BLaER1 treated with 17β-estradiol and CSF1 and Interleukin-3, amounts not matched to agents 10 nM and 100 nM (cell line): ENCODE measurements around the gene FCSK.
"Not testable (repeated sequence)": the region's sequence is repeated elsewhere in the genome, so short reads cannot be mapped to it uniquely, and the experiment has no call there.

ENCODE experiments used
- H3K27ac ChIP-seq, 11 experiments: shearing (Covaris generic); formaldehyde crosslinking; 2 replicates each; pipeline ENCODE4 v1.8.1; 2022
- H3K27me3 ChIP-seq, 11 experiments: shearing (Covaris generic); formaldehyde crosslinking; 2 replicates each; pipeline ENCODE4 v1.8.1; 2022
- H3K36me3 ChIP-seq, 11 experiments: shearing (Covaris generic); formaldehyde crosslinking; 2 replicates each; pipeline ENCODE4 v1.8.1; 2022
- H3K4me1 ChIP-seq, 10 experiments: shearing (Covaris generic); formaldehyde crosslinking; 2 replicates each; pipeline ENCODE4 v1.8.1; 2022
- H3K4me2 ChIP-seq, 11 experiments: shearing (Covaris generic); formaldehyde crosslinking; 2 replicates each; pipeline ENCODE4 v1.8.1; 2022
- H3K4me3 ChIP-seq, 10 experiments: shearing (Covaris generic); formaldehyde crosslinking; 2 replicates each; pipeline ENCODE4 v1.8.1; 2022
- H3K9ac ChIP-seq, 11 experiments: shearing (Covaris generic); formaldehyde crosslinking; 2 replicates each; pipeline ENCODE4 v1.8.1; 2022
- H3K9me3 ChIP-seq, 11 experiments: shearing (Covaris generic); formaldehyde crosslinking; replicated peaks in 1 of 11; 2 replicates each; pipeline ENCODE4 v1.8.1; 2022
- H4K20me1 ChIP-seq, 11 experiments: shearing (Covaris generic); formaldehyde crosslinking; 2 replicates each; pipeline ENCODE4 v1.8.1; 2022
- Cebpa-rat ChIP-seq, 11 experiments: shearing (Covaris generic); IDR thresholded peaks; 2 replicates each; pipeline ENCODE4 v1.8.1; 2022

The FCSK gene

GRCh38 chr16:70511833-70512232 is 57.4 kb downstream of the FCSK start:
- no peaks in the 10 kb centered on the region for H3K27me3 ChIP-seq
- no peak overlapping the region for H3K9ac ChIP-seq
- H3K4me1 ChIP-seq = peaks cover 4 to 7% (median 5%) of the 10 kb centered on the region in 10 experiments; a peak in 16 of 20 replicates
- H3K4me2 ChIP-seq = no peak overlapping the region
- H3K36me3 ChIP-seq = peaks cover 91 to 99% (median 96%) of the 10 kb centered on the region in 11 experiments
- no peak overlapping the region for H3K27ac ChIP-seq
- H3K9me3 ChIP-seq = no peaks in the 10 kb centered on the region
- 0 out of 22 replicates have a peak, but pooled peaks cover 0 to 5% (median 0%) of the 10 kb centered on the region in 11 experiments for H4K20me1 ChIP-seq
- TF ChIP-seq Cebpa-rat (IDR thresholded peaks at IDR 0.05) = no peak
- H3K4me3 ChIP-seq = no peak overlapping the region

GRCh38 chr16:70512456-70512855 is 58.1 kb downstream of the FCSK start:
- Histone ChIP-seq H3K4me2 (no peak overlapping the region), H4K20me1 (0 out of 22 replicates have a peak, but pooled peaks cover 0 to 5% (median 0%) of the 10 kb centered on the region in 11 experiments), H3K9me3 (no peaks in the 10 kb centered on the region), H3K9ac (no peak overlapping the region), H3K27me3 (no peaks in the 10 kb centered on the region), H3K27ac (no peak overlapping the region), H3K4me1 (peaks cover 4 to 7% (median 5%) of the 10 kb centered on the region in 10 experiments; a peak in 16 of 20 replicates), H3K4me3 (no peak overlapping the region), H3K36me3 (peaks cover 91 to 99% (median 97%) of the 10 kb centered on the region in 11 experiments)
- no peak for TF ChIP-seq Cebpa-rat (IDR thresholded peaks at IDR 0.05)

GRCh38 chr16:70520612-70521297 is 66.4 kb downstream of the FCSK start:
- TF ChIP-seq Cebpa-rat (IDR thresholded peaks at IDR 0.05) = peak in 7 of 11 experiments; percentile 16 to 81 (median 57); a peak in 7 of 22 replicates
- H3K27ac ChIP-seq = peak overlapping the region in 9 of 11 experiments; percentile 35 to 100 (median 76); a peak in 18 of 22 replicates
- H3K36me3 ChIP-seq = peaks cover 28 to 40% (median 36%) of the 10 kb centered on the region in 11 experiments
- peak overlapping the region in 3 of 10 experiments; percentile 14 to 41 (median 34); a peak in 4 of 20 replicates for H3K4me3 ChIP-seq
- H4K20me1 ChIP-seq = peaks cover 4 to 15% (median 10%) of the 10 kb centered on the region in 11 experiments; a peak in 18 of 22 replicates
- H3K4me2 ChIP-seq = peak overlapping the region; percentile 68 to 96 (median 87)
- peaks cover 33 to 43% (median 41%) of the 10 kb centered on the region in 10 experiments for H3K4me1 ChIP-seq
- H3K9ac ChIP-seq = peak overlapping the region in 8 of 11 experiments; percentile 33 to 67 (median 57); a peak in 10 of 22 replicates
- no peaks in the 10 kb centered on the region for H3K27me3 ChIP-seq
- H3K9me3 ChIP-seq = no peaks in the 10 kb centered on the region

- Histone ChIP-seq H3K27ac (peak overlapping the region; percentile 84 to 100 (median 96); a peak in 21 of 22 replicates), H3K4me1 (peaks cover 50 to 60% (median 57%) of the 10 kb centered on the region in 10 experiments), H3K4me3 (peak overlapping the region; percentile 72 to 89 (median 82))
Observed at GRCh38 chr16:70522216-70523075, 68.1 kb downstream of the FCSK start.

GRCh38 chr16:70523076-70523742 is 68.8 kb downstream of the FCSK start, which contains the start of gene COG4:
TSS of gene COG4 (minus strand) at chr16:70523554. CDS start at chr16:70523543, 11 bp downstream.
- Histone ChIP-seq H4K20me1 (peaks cover 29 to 40% (median 34%) of the 10 kb centered on the region in 11 experiments; a peak in 21 of 22 replicates), H3K4me2 (peak within 1 kb of the TSS; percentile 79 to 97 (median 94)), H3K27ac (peak within 1 kb of the TSS; percentile 84 to 100 (median 96)), H3K27me3 (no peaks in the 10 kb centered on the region), H3K9ac (peak within 1 kb of the TSS; percentile 86 to 99 (median 96)), H3K4me1 (peaks cover 55 to 68% (median 64%) of the 10 kb centered on the region in 10 experiments), H3K36me3 (peaks cover 26 to 39% (median 34%) of the 10 kb centered on the region in 11 experiments), H3K9me3 (no peaks in the 10 kb centered on the region), H3K4me3 (peak within 1 kb of the TSS; percentile 72 to 89 (median 82))
- no peak for TF ChIP-seq Cebpa-rat (IDR thresholded peaks at IDR 0.05)

More at GRCh38 chr16:70522216-70523075, 68.1 kb downstream of the FCSK start:
- Histone ChIP-seq H3K27me3 (no peaks in the 10 kb centered on the region), H3K4me2 (peak overlapping the region; percentile 78 to 96 (median 87)), H3K9me3 (no peaks in the 10 kb centered on the region), H3K36me3 (peaks cover 26 to 39% (median 34%) of the 10 kb centered on the region in 11 experiments), H4K20me1 (peaks cover 21 to 32% (median 26%) of the 10 kb centered on the region in 11 experiments; a peak in 20 of 22 replicates), H3K9ac (peak overlapping the region; percentile 86 to 99 (median 96))
- TF ChIP-seq Cebpa-rat (IDR thresholded peaks at IDR 0.05) = peak in 2 of 11 experiments; percentile 19 to 66; a peak in 1 of 22 replicates

GRCh38 chr16:70523743-70524398 is 69.5 kb downstream of the FCSK start, which contains the start of gene SF3B3:
TSS of gene SF3B3 (plus strand) at chr16:70523816. CDS start at chr16:70526657, 2,841 bp downstream.
- H3K27me3 ChIP-seq = no peaks in the 10 kb centered on the region
- H4K20me1 ChIP-seq = peaks cover 35 to 46% (median 41%) of the 10 kb centered on the region in 11 experiments; a peak in 21 of 22 replicates
- H3K4me2 ChIP-seq = peak within 1 kb of the TSS; percentile 79 to 97 (median 94)
- no peaks in the 10 kb centered on the region for H3K9me3 ChIP-seq
- H3K4me1 ChIP-seq = peaks cover 61 to 74% (median 71%) of the 10 kb centered on the region in 10 experiments
- TF ChIP-seq Cebpa-rat (IDR thresholded peaks at IDR 0.05) = no peak
- H3K36me3 ChIP-seq = peaks cover 29 to 42% (median 36%) of the 10 kb centered on the region in 11 experiments
- peak within 1 kb of the TSS; percentile 86 to 99 (median 96) for H3K9ac ChIP-seq
- H3K27ac ChIP-seq = peak within 1 kb of the TSS; percentile 84 to 100 (median 96)
- H3K4me3 ChIP-seq = peak within 1 kb of the TSS; percentile 72 to 89 (median 82)

GRCh38 chr16:70524399-70524825 is 70.0 kb downstream of the FCSK start:
- H4K20me1 ChIP-seq = peaks cover 41 to 52% (median 46%) of the 10 kb centered on the region in 11 experiments; a peak in 21 of 22 replicates
- H3K4me1 ChIP-seq = peaks cover 65 to 76% (median 74%) of the 10 kb centered on the region in 10 experiments
- H3K36me3 ChIP-seq = peaks cover 34 to 47% (median 41%) of the 10 kb centered on the region in 11 experiments
- H3K27me3 ChIP-seq, H3K9me3 ChIP-seq: not testable (repeated sequence)
- H3K27ac ChIP-seq = peak overlapping the region; percentile 84 to 100 (median 96)
- H3K9ac ChIP-seq = peak overlapping the region; percentile 86 to 99 (median 96)
- peak overlapping the region; percentile 74 to 97 (median 94) for H3K4me2 ChIP-seq
- peak overlapping the region; percentile 72 to 89 (median 82) for H3K4me3 ChIP-seq
